Neuronal stem cell (in vitro differentiated cells): ENCODE measurements around the gene KLK5.
A peak's percentile ranks its signal among the peaks of the same experiment; 100 is the strongest.

Experiments
- DNase-seq: peaks from one replicate; pipeline ENCODE4 v3.0.0-alpha.2; 2013; ENCODE audit warnings: low spot score
- H2AFZ ChIP-seq: one replicate; pipeline ENCODE4 v1.6.1; 2013; ENCODE audit warnings: mild to moderate bottlenecking, low read length, inconsistent platforms
- H2AK5ac ChIP-seq: 2 replicates; pipeline ENCODE4 v1.6.1; 2013; ENCODE audit warnings: low read depth, mild to moderate bottlenecking, inconsistent platforms, low read length, moderate library complexity, mixed read lengths
- H2BK120ac ChIP-seq: 2 replicates; pipeline ENCODE4 v1.6.1; 2013; ENCODE audit warnings: low read depth, mild to moderate bottlenecking, inconsistent platforms, low read length, moderate library complexity, mixed read lengths
- H2BK12ac ChIP-seq: one replicate; pipeline ENCODE4 v1.6.1; 2013; ENCODE audit warnings: low read length, inconsistent platforms
- H2BK15ac ChIP-seq: 2 replicates; pipeline ENCODE4 v1.6.1; 2013; ENCODE audit warnings: mild to moderate bottlenecking, low read length, inconsistent platforms, mixed read lengths
- H2BK5ac ChIP-seq: one replicate; pipeline ENCODE4 v1.6.1; 2013; ENCODE audit warnings: inconsistent platforms, mild to moderate bottlenecking, low read length, moderate library complexity
- H3K14ac ChIP-seq: one replicate; pipeline ENCODE4 v1.6.1; 2013; ENCODE audit warnings: low read length, inconsistent platforms
- H3K18ac ChIP-seq: 2 replicates; pipeline ENCODE4 v1.6.1; 2013; ENCODE audit warnings: low read length, inconsistent platforms
- H3K23ac ChIP-seq: 2 replicates; pipeline ENCODE4 v1.6.1; 2013; ENCODE audit warnings: low read depth, mild to moderate bottlenecking, mixed read lengths, low read length, inconsistent platforms; ENCODE audit not compliant: poor library complexity
- H3K27ac ChIP-seq: replicated peaks from 3 replicates; pipeline ENCODE4 v1.5.1; 2013; ENCODE audit warnings: low read length, inconsistent platforms
- H3K27me3 ChIP-seq, 3 experiments: 2 replicates each; pipeline ENCODE4 v1.6.1; 2013; ENCODE audit warnings: low read length in 3 of 3, mild to moderate bottlenecking in 2 of 3, inconsistent platforms in 1 of 3, low read depth in 1 of 3, mixed read lengths in 1 of 3, moderate library complexity in 1 of 3; ENCODE audit not compliant: control insufficient read depth in 3 of 3, insufficient read depth in 3 of 3
- H3K36me3 ChIP-seq, 2 donors: replicated peaks in 1 of 2; 2 replicates each; pipeline ENCODE4 v1.6.1; 2013; ENCODE audit warnings: low read length in 2 of 2; ENCODE audit not compliant: control insufficient read depth in 2 of 2, insufficient read depth in 2 of 2
- H3K4ac ChIP-seq: 2 replicates; pipeline ENCODE4 v1.6.1; 2013; ENCODE audit warnings: inconsistent platforms, mild to moderate bottlenecking, low read length, moderate library complexity
- H3K4me1 ChIP-seq, 2 donors: 1 replicate in 1 of 2; 2 replicates in 1 of 2; pipeline ENCODE4 v1.6.1; 2013; ENCODE audit warnings: low read length in 2 of 2, low read depth in 1 of 2; ENCODE audit not compliant: control insufficient read depth in 2 of 2, insufficient read depth in 1 of 2
- H3K4me2 ChIP-seq: one replicate; pipeline ENCODE4 v1.6.1; 2013; ENCODE audit warnings: mild to moderate bottlenecking, low read length, inconsistent platforms; ENCODE audit not compliant: insufficient read depth, poor library complexity, severe bottlenecking
- H3K4me3 ChIP-seq, 2 donors: 2 replicates each; pipeline ENCODE4 v1.5.1; 2013; ENCODE audit warnings: low read length in 2 of 2, mild to moderate bottlenecking in 2 of 2, inconsistent platforms in 1 of 2, moderate library complexity in 1 of 2
- H3K79me1 ChIP-seq: one replicate; pipeline ENCODE4 v1.6.1; 2013; ENCODE audit warnings: low read depth, mild to moderate bottlenecking, inconsistent platforms, low read length, moderate library complexity
- H3K9ac ChIP-seq: one replicate; pipeline ENCODE4 v1.6.1; 2013; ENCODE audit warnings: mild to moderate bottlenecking, low read depth, low read length, inconsistent platforms; ENCODE audit not compliant: poor library complexity
- H3K9me3 ChIP-seq, 2 donors: replicated peaks in 1 of 2; 2 replicates each; pipeline versions ENCODE3 to v1.6.1; 2013; ENCODE audit warnings: low read length in 2 of 2, mild to moderate bottlenecking in 2 of 2, inconsistent platforms in 1 of 2, low read depth in 1 of 2, mixed read lengths in 1 of 2, moderate library complexity in 1 of 2; ENCODE audit not compliant: control insufficient read depth in 2 of 2, insufficient read depth in 1 of 2
- H4K8ac ChIP-seq: one replicate; pipeline ENCODE4 v1.6.1; 2013; ENCODE audit warnings: low read depth, mild to moderate bottlenecking, inconsistent platforms, low read length, moderate library complexity
- H4K91ac ChIP-seq: one replicate; pipeline ENCODE4 v1.6.1; 2013; ENCODE audit warnings: low read length, low read depth, mild to moderate bottlenecking, inconsistent platforms; ENCODE audit not compliant: poor library complexity
- WGBS, 2 donors: extraction: QIAGEN DNeasy Blood & Tissue Kit; methylation state at CpG; one replicate each; pipeline ENCODE4 v1.1.7; 2013; ENCODE audit warnings: missing lambda C conversion rate in 2 of 2, mixed read lengths in 1 of 2; ENCODE audit not compliant: insufficient read length in 2 of 2, insufficient replicate concordance in 1 of 2; ENCODE audit errors: extremely low coverage in 2 of 2; 5-methylcytosine and 5-hydroxymethylcytosine counted together

KLK5 gene

GRCh38 chr19:50943074-50943828 is 9.6 kb downstream of the KLK5 start:
- H3K27me3 ChIP-seq: no peaks in the 10 kb centered on the region
- H3K9ac ChIP-seq: no peak overlapping the region
- H4K8ac ChIP-seq: no peak overlapping the region
- H3K18ac ChIP-seq: no peak overlapping the region
- no peak overlapping the region for H2BK15ac ChIP-seq
- no peaks in the 10 kb centered on the region for H3K79me1 ChIP-seq
- no peak overlapping the region for H3K14ac ChIP-seq
- H3K9me3 ChIP-seq: peaks cover 0 to 1% of the 10 kb centered on the region in 2 donors
- no peak overlapping the region for H2BK12ac ChIP-seq
- H2BK120ac ChIP-seq: no peak overlapping the region
- H3K4me1 ChIP-seq: no peaks in the 10 kb centered on the region
- no peak overlapping the region for H3K4ac ChIP-seq
- no peak overlapping the region for H4K91ac ChIP-seq
- H3K4me3 ChIP-seq: peak overlapping the region in 1 of 2 donors; percentile 18
- H2AK5ac ChIP-seq: peak overlapping the region; percentile 19
- no peak overlapping the region for H3K23ac ChIP-seq
- no peak overlapping the region for H2AFZ ChIP-seq
- H2BK5ac ChIP-seq: no peak overlapping the region
- whole genome bisulfite sequencing, 2 donors: no CpG with 5 or more reads among the region's 10 CpGs
- no peak for DNase-seq
- no peak overlapping the region for H3K27ac ChIP-seq
- H3K36me3 ChIP-seq: no peaks in the 10 kb centered on the region
- no peak overlapping the region for H3K4me2 ChIP-seq

- DNase-seq: no peak
- no peak overlapping the region for H2BK12ac ChIP-seq
- H3K36me3 ChIP-seq: no peaks in the 10 kb centered on the region
- no peak overlapping the region for H2AFZ ChIP-seq
- H3K79me1 ChIP-seq: no peaks in the 10 kb centered on the region
- no peaks in the 10 kb centered on the region for H3K27me3 ChIP-seq
- H2BK5ac ChIP-seq: no peak overlapping the region
- H3K9me3 ChIP-seq: peaks cover 0 to 1% of the 10 kb centered on the region in 2 donors
- H3K4ac ChIP-seq: no peak overlapping the region
- no peak overlapping the region for H3K27ac ChIP-seq
- H3K4me3 ChIP-seq: no peak overlapping the region
- H3K18ac ChIP-seq: no peak overlapping the region
- no CpG with 5 or more reads among the region's 2 CpGs for WGBS, 2 donors
- no peak overlapping the region for H4K8ac ChIP-seq
- no peak overlapping the region for H4K91ac ChIP-seq
- no peak overlapping the region for H3K4me2 ChIP-seq
- no peak overlapping the region for H2AK5ac ChIP-seq
- H2BK120ac ChIP-seq: no peak overlapping the region
- no peak overlapping the region for H2BK15ac ChIP-seq
- no peak overlapping the region for H3K9ac ChIP-seq
- H3K23ac ChIP-seq: no peak overlapping the region
- no peak overlapping the region for H3K14ac ChIP-seq
- H3K4me1 ChIP-seq: no peaks in the 10 kb centered on the region
Measured at GRCh38 chr19:50939596-50939995, 13.2 kb downstream of the KLK5 start.

- no CpG with 5 or more reads among the region's 8 CpGs for WGBS, 2 donors
Measured at GRCh38 chr19:50933640-50934039, 19.2 kb downstream of the KLK5 start.

GRCh38 chr19:50932690-50933083 is 20.2 kb downstream of the KLK5 start:
- WGBS, 2 donors: no CpG with 5 or more reads among the region's 4 CpGs
- DNase-seq: no peak
- no peak overlapping the region for H4K91ac ChIP-seq
- H3K18ac ChIP-seq: no peak overlapping the region
- no peak overlapping the region for H3K9ac ChIP-seq
- no peak overlapping the region for H3K4me3 ChIP-seq
- H2AFZ ChIP-seq: no peak overlapping the region
- no peak overlapping the region for H3K23ac ChIP-seq
- no peaks in the 10 kb centered on the region for H3K36me3 ChIP-seq
- H3K27ac ChIP-seq: no peak overlapping the region
- H3K4me1 ChIP-seq: no peaks in the 10 kb centered on the region
- no peak overlapping the region for H3K4ac ChIP-seq
- no peak overlapping the region for H2BK15ac ChIP-seq
- H2BK5ac ChIP-seq: no peak overlapping the region
- no peak overlapping the region for H2AK5ac ChIP-seq
- no peak overlapping the region for H3K14ac ChIP-seq
- no peak overlapping the region for H4K8ac ChIP-seq
- peaks cover 0 to 2% of the 10 kb centered on the region in 2 donors for H3K9me3 ChIP-seq
- H3K79me1 ChIP-seq: no peaks in the 10 kb centered on the region
- no peak overlapping the region for H2BK120ac ChIP-seq
- no peak overlapping the region for H3K4me2 ChIP-seq
- peaks cover 0 to 5% (median 0%) of the 10 kb centered on the region in 3 experiments for H3K27me3 ChIP-seq
- H2BK12ac ChIP-seq: no peak overlapping the region

More at GRCh38 chr19:50933640-50934039, 19.2 kb downstream of the KLK5 start:
- Histone ChIP-seq H3K4me1 (no peaks in the 10 kb centered on the region), H4K91ac (no peak overlapping the region), H2BK5ac (no peak overlapping the region), H2AK5ac (no peak overlapping the region), H2BK15ac (no peak overlapping the region), H3K4ac (no peak overlapping the region), H3K18ac (no peak overlapping the region), H3K23ac (no peak overlapping the region), H3K79me1 (no peaks in the 10 kb centered on the region), H4K8ac (no peak overlapping the region), H2BK120ac (no peak overlapping the region), H2AFZ (no peak overlapping the region), H3K4me2 (no peak overlapping the region), H3K4me3 (no peak overlapping the region), H3K27ac (no peak overlapping the region), H3K9ac (no peak overlapping the region), H2BK12ac (no peak overlapping the region), H3K14ac (no peak overlapping the region), H3K27me3 (peaks cover 0 to 5% (median 0%) of the 10 kb centered on the region in 3 experiments), H3K9me3 (peaks cover 0 to 2% of the 10 kb centered on the region in 2 donors), H3K36me3 (no peaks in the 10 kb centered on the region)
- no peak for DNase-seq
